Nucleus accumbens (tissue), 56 donors: ENCODE measurements around the gene NBL1.

Source experiments
- DNase-seq, 56 donors: peaks; one replicate each; lab custom pipeline; 2025; lab: John Stamatoyannopoulos, UW

NBL1 gene

GRCh38 chr1:19664453-19665185 is 20.5 kb downstream of the NBL1 start, which contains the start of gene HTR6:
Gene HTR6, plus strand, starts transcription at chr1:19664875. Its CDS starts 879 bp downstream, at chr1:19665754.
- peak in 2 of 56 donors; percentile 11 to 37 for DNase-seq

- no peak for DNase-seq
Measured at GRCh38 chr1:19665186-19665495, 21.0 kb downstream of the NBL1 start.

GRCh38 chr1:19665496-19666465 is 21.7 kb downstream of the NBL1 start:
- DNase-seq: peak in 1 of 56 donors; percentile 31

- DNase-seq: peak in 2 of 56 donors; percentile 12 to 36
Measured at GRCh38 chr1:19668888-19669287, 24.8 kb downstream of the NBL1 start.

- DNase-seq: no peak
Measured at GRCh38 chr1:19670787-19671186, 26.7 kb downstream of the NBL1 start.

- peak in 29 of 56 donors; percentile 10 to 77 (median 39) for DNase-seq
Measured at GRCh38 chr1:19672237-19672636, 28.1 kb downstream of the NBL1 start.

- DNase-seq: peak in 19 of 56 donors; percentile 11 to 76 (median 37)
Measured at GRCh38 chr1:19675797-19676196, 31.7 kb downstream of the NBL1 start.

- peak in 19 of 56 donors; percentile 15 to 55 (median 35) for DNase-seq
Measured at GRCh38 chr1:19676438-19676922, 32.4 kb downstream of the NBL1 start.

- no peak for DNase-seq
Measured at GRCh38 chr1:19678493-19678892, 34.4 kb downstream of the NBL1 start.

GRCh38 chr1:19678931-19679453 is 34.9 kb downstream of the NBL1 start:
- DNase-seq: no peak

GRCh38 chr1:19679691-19680090 is 35.6 kb downstream of the NBL1 start:
- DNase-seq: peak in 4 of 56 donors; percentile 12 to 25 (median 17)

- DNase-seq: no peak
Measured at GRCh38 chr1:19680644-19681043, 36.5 kb downstream of the NBL1 start.

- peak in 24 of 56 donors; percentile 7 to 77 (median 46) for DNase-seq
Measured at GRCh38 chr1:19682257-19682656, 38.1 kb downstream of the NBL1 start.

- DNase-seq: no peak
Measured at GRCh38 chr1:19682901-19683300, 38.8 kb downstream of the NBL1 start.

- DNase-seq: no peak
Measured at GRCh38 chr1:19683351-19683750, 39.2 kb downstream of the NBL1 start.

GRCh38 chr1:19684677-19685076 is 40.6 kb downstream of the NBL1 start:
- DNase-seq: no peak

GRCh38 chr1:19685994-19686393 is 41.9 kb downstream of the NBL1 start:
- DNase-seq: no peak

- no peak for DNase-seq
Measured at GRCh38 chr1:19687414-19687813, 43.3 kb downstream of the NBL1 start.

GRCh38 chr1:19688041-19688842 is 44.1 kb downstream of the NBL1 start:
- no peak for DNase-seq
